Cerebellar nuclear complex (tissue), 1 donor: ENCODE measurements around the gene MAP7.
"Not testable (repeated sequence)": the region's sequence is repeated elsewhere in the genome, so short reads cannot be mapped to it uniquely, and the experiment has no call there.

Experiments used
- DNase-seq, 2 experiments: peaks; one replicate each; lab custom pipeline; 2025; lab: John Stamatoyannopoulos, UW

Gene MAP7

GRCh38 chr6:136468711-136469110 lies 81.5 kb downstream of the MAP7 start:
- no peak for DNase-seq

- DNase-seq, result no peak
Measured at GRCh38 chr6:136467186-136467585, 83.0 kb downstream of the MAP7 start.

- no peak for DNase-seq
Measured at GRCh38 chr6:136466777-136467176, 83.4 kb downstream of the MAP7 start.

GRCh38 chr6:136465766-136466303 lies 84.4 kb downstream of the MAP7 start:
- no peak for DNase-seq

- DNase-seq, result no peak
Measured at GRCh38 chr6:136464874-136465273, 85.3 kb downstream of the MAP7 start.

GRCh38 chr6:136464148-136464547 lies 86.1 kb downstream of the MAP7 start:
- DNase-seq, result no peak

- DNase-seq, result no peak
Measured at GRCh38 chr6:136463743-136464142, 86.5 kb downstream of the MAP7 start.

GRCh38 chr6:136446579-136447187 lies 103.5 kb downstream of the MAP7 start:
- no peak for DNase-seq

- DNase-seq, result no peak
Measured at GRCh38 chr6:136446145-136446544, 104.1 kb downstream of the MAP7 start.

GRCh38 chr6:136445063-136445462 lies 105.2 kb downstream of the MAP7 start:
- no peak for DNase-seq

- DNase-seq, result no peak
Measured at GRCh38 chr6:136440203-136440602, 110.0 kb downstream of the MAP7 start.

GRCh38 chr6:136439514-136440190 lies 110.6 kb downstream of the MAP7 start:
- DNase-seq, result no peak

- DNase-seq, result no peak
Measured at GRCh38 chr6:136438441-136438840, 111.8 kb downstream of the MAP7 start.

- DNase-seq, result no peak
Measured at GRCh38 chr6:136437246-136437645, 113.0 kb downstream of the MAP7 start.

- no peak for DNase-seq
Measured at GRCh38 chr6:136435101-136435500, 115.1 kb downstream of the MAP7 start.

GRCh38 chr6:136431306-136431705 lies 118.9 kb downstream of the MAP7 start:
- DNase-seq, result not testable (repeated sequence)

GRCh38 chr6:136429264-136430065 lies 120.8 kb downstream of the MAP7 start:
- DNase-seq, result no peak

- no peak for DNase-seq
Measured at GRCh38 chr6:136427378-136427717, 122.9 kb downstream of the MAP7 start.

GRCh38 chr6:136426627-136427377 lies 123.4 kb downstream of the MAP7 start:
- no peak for DNase-seq

GRCh38 chr6:136425793-136426192 lies 124.4 kb downstream of the MAP7 start:
- DNase-seq, result no peak

- DNase-seq, result no peak
Measured at GRCh38 chr6:136424901-136425300, 125.3 kb downstream of the MAP7 start.

GRCh38 chr6:136424450-136424849 lies 125.8 kb downstream of the MAP7 start:
- no peak for DNase-seq
